HFF-Myc (cell line): Measurements from ENCODE around the gene HSPB1.

Experiments used
- DNase-seq: peaks from one replicate; pipeline ENCODE4 v3.0.0-alpha.2; 2011; ENCODE audit warnings: low read depth; ENCODE audit errors: extremely low read depth
- H3K4me3 ChIP-seq: replicated peaks from 2 replicates; pipeline ENCODE4 v1.5.1; 2011; ENCODE audit warnings: low read depth, mild to moderate bottlenecking, control low read depth, low read length
- CTCF ChIP-seq: IDR thresholded peaks from 2 replicates; pipeline ENCODE4 v1.5.1; 2012; ENCODE audit warnings: mild to moderate bottlenecking, low read depth, low read length, control low read depth; ENCODE audit errors: missing control alignments

HSPB1 gene

GRCh38 chr7:76302347-76303201, at the start of gene HSPB1:
HSPB1 (plus strand) TSS chr7:76302673; CDS start chr7:76302713, 40 bp downstream.
- DNase-seq = no peak
- no peak for TF ChIP-seq CTCF
- H3K4me3 ChIP-seq = peak within 1 kb of the TSS; percentile 78

- TF ChIP-seq CTCF = no peak
- DNase-seq = no peak
- H3K4me3 ChIP-seq = no peak overlapping the region
Observed at GRCh38 chr7:76254781-76255180, 47.7 kb upstream of the HSPB1 start.

- no peak overlapping the region for H3K4me3 ChIP-seq
- DNase-seq = no peak
- TF ChIP-seq CTCF = no peak
Observed at GRCh38 chr7:76257973-76258372, 44.5 kb upstream of the HSPB1 start.

- no peak for TF ChIP-seq CTCF
- no peak overlapping the region for H3K4me3 ChIP-seq
- no peak for DNase-seq
Observed at GRCh38 chr7:76259124-76260093, 43.1 kb upstream of the HSPB1 start.

- no peak for TF ChIP-seq CTCF
- H3K4me3 ChIP-seq = no peak overlapping the region
- no peak for DNase-seq
Observed at GRCh38 chr7:76260171-76260703, 42.2 kb upstream of the HSPB1 start.

DNA sequence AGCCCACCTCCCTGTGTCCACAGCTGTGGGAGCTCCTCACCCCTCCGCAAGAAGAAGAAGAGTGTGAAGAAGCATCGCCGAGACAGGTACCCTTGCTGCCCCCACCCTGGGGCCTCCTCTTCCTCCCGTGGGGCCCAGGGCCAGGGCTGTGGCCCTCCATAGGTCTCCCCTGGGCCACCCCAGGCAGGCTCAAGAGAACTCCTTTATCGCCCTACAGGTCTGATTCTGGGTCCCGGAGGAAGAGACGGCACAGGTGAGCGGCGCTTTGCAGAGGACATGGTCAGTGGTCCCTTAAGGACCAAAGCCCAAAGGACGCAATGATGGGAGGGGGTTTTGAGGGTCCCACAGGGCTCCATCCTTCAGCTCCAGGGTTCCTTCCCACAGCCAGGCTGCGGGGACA, 41.1 kb upstream of the HSPB1 start:
- no peak for TF ChIP-seq CTCF
- DNase-seq = no peak
- no peak overlapping the region for H3K4me3 ChIP-seq
